SK-N-SH (cell line): ENCODE data around the gene EFS. TPM values are rescaled to one million over a fixed set of nuclear protein-coding genes. Genes with fewer than 3 reads are reported as not detected.

ENCODE experiments used
- CTCF ChIA-PET: fragments of 300-600, 350-600 bp; formaldehyde crosslinking; extraction: SDS; loops from one replicate; lab custom pipeline; 2021; lab: Yijun Ruan, JAX
- POLR2A ChIA-PET: fragments of 350-600 bp; sonication (Branson Sonifier 250); formaldehyde crosslinking; extraction: SDS; loops from one replicate; lab custom pipeline; 2020; ENCODE audit warnings: antibody characterized with exemption, inconsistent platforms; lab: Yijun Ruan, JAX
- DNase-seq: peaks from one replicate; pipeline ENCODE4 v3.0.0; 2012
- H2AFZ ChIP-seq: fragments of 200-600 bp; sonication (generic); 2 replicates; pipeline ENCODE4 v1.8.1; 2016; ENCODE audit warnings: antibody characterized with exemption, mild to moderate bottlenecking, low read depth
- H3F3A ChIP-seq: fragments of 200-600 bp; sonication (generic); replicated peaks from 2 replicates; pipeline ENCODE3; 2016; ENCODE audit warnings: antibody characterized with exemption, mild to moderate bottlenecking; ENCODE audit not compliant: insufficient read depth
- H3K27ac ChIP-seq, 2 experiments: fragments of 200-500 bp in 1 of 2; fragments of 200-600 bp in 1 of 2; sonication (Bioruptor generic) in 1 of 2; sonication (generic), shearing (Covaris generic) in 1 of 2; 2 replicates each; pipeline versions ENCODE4 v1.5.1 to v1.6.1; 2014 to 2016; ENCODE audit warnings: low read depth in 2 of 2, inconsistent platforms in 1 of 2, low read length in 1 of 2, mild to moderate bottlenecking in 1 of 2, mixed read lengths in 1 of 2
- H3K27me3 ChIP-seq: fragments of 200-600 bp; sonication (generic), shearing (Covaris generic); 2 replicates; pipeline ENCODE4 v1.6.1; 2016; ENCODE audit warnings: mixed run types; ENCODE audit not compliant: insufficient read depth
- H3K36me3 ChIP-seq, 2 experiments: fragments of 200-500 bp in 1 of 2; fragments of 200-600 bp in 1 of 2; sonication (Bioruptor generic) in 1 of 2; sonication (generic) in 1 of 2; replicated peaks in 1 of 2; 2 replicates each; pipeline versions ENCODE3 to v1.5.1; 2014 to 2016; ENCODE audit warnings: low read length in 1 of 2, mild to moderate bottlenecking in 1 of 2; ENCODE audit not compliant: insufficient read depth in 2 of 2, control insufficient read depth in 1 of 2
- H3K4me1 ChIP-seq, 2 experiments: fragments of 200-500 bp in 1 of 2; fragments of 200-600 bp in 1 of 2; sonication (Bioruptor generic) in 1 of 2; sonication (generic), shearing (Covaris generic) in 1 of 2; 2 replicates each; pipeline versions ENCODE4 v1.5.1 to v1.6.1; 2014 to 2016; ENCODE audit warnings: low read depth in 1 of 2, low read length in 1 of 2, mixed run types in 1 of 2; ENCODE audit not compliant: insufficient read depth in 2 of 2, control insufficient read depth in 1 of 2
- H3K4me2 ChIP-seq: fragments of 200-600 bp; sonication (generic), shearing (Covaris generic); 2 replicates; pipeline ENCODE4 v1.6.1; 2017; ENCODE audit warnings: mixed run types
- H3K4me3 ChIP-seq, 2 experiments: fragments of 200-500 bp in 1 of 2; fragments of 200-600 bp in 1 of 2; sonication (Bioruptor generic) in 1 of 2; sonication (generic), shearing (Covaris generic) in 1 of 2; 2 replicates each; pipeline versions ENCODE4 v1.5.1 to v1.8.1; 2014 to 2016; ENCODE audit warnings: low read depth in 2 of 2, inconsistent platforms in 1 of 2, low read length in 1 of 2, mild to moderate bottlenecking in 1 of 2, mixed read lengths in 1 of 2, moderate library complexity in 1 of 2
- H3K79me2 ChIP-seq: fragments of 200-600 bp; sonication (generic); 2 replicates; pipeline ENCODE4 v1.8.1; 2017; ENCODE audit warnings: mild to moderate bottlenecking; ENCODE audit not compliant: insufficient read depth
- H3K9ac ChIP-seq: fragments of 200-600 bp; sonication (generic); 2 replicates; pipeline ENCODE4 v1.6.1; 2017; ENCODE audit warnings: mixed run types
- H3K9me2 ChIP-seq: fragments of 200-600 bp; sonication (generic); 2 replicates; pipeline ENCODE4 v1.6.1; 2017; ENCODE audit warnings: mixed run types
- H3K9me3 ChIP-seq: fragments of 200-600 bp; sonication (generic); 2 replicates; pipeline ENCODE4 v1.6.1; 2017; ENCODE audit warnings: mixed run types, mild to moderate bottlenecking, moderate library complexity
- H4K20me1 ChIP-seq: fragments of 200-600 bp; sonication (generic); 2 replicates; pipeline ENCODE4 v1.6.1; 2017; ENCODE audit warnings: mild to moderate bottlenecking, mixed run types; ENCODE audit not compliant: insufficient read depth
- EP300 ChIP-seq, 2 experiments: IDR thresholded peaks; 2 replicates each; pipeline versions ENCODE4 v1.4.0 to v1.6.1; 2012; ENCODE audit warnings: borderline replicate concordance in 1 of 2, low read depth in 1 of 2, low read length in 1 of 2
- FOSL2 ChIP-seq: IDR thresholded peaks from 2 replicates; pipeline ENCODE4 v1.4.0; 2012; ENCODE audit warnings: low read depth, mild to moderate bottlenecking, moderate library complexity, borderline replicate concordance
- JUND ChIP-seq: IDR thresholded peaks from 2 replicates; pipeline ENCODE4 v1.4.0; 2012
- MXI1 ChIP-seq: IDR thresholded peaks from 2 replicates; pipeline ENCODE4 v1.6.1; 2012; ENCODE audit warnings: mild to moderate bottlenecking, low read depth, low read length, improper control_type of control experiment
- POLR2AphosphoS5 ChIP-seq: IDR thresholded peaks from 2 replicates; pipeline ENCODE4 v1.6.1; 2012; ENCODE audit warnings: low read depth, low read length
- RFX5 ChIP-seq: IDR thresholded peaks from 2 replicates; pipeline ENCODE4 v1.6.1; 2012; ENCODE audit warnings: mild to moderate bottlenecking, improper control_type of control experiment, low read length
- RXRA ChIP-seq: IDR thresholded peaks from 2 replicates; pipeline ENCODE4 v1.4.0; 2012; ENCODE audit warnings: low read depth, mild to moderate bottlenecking, borderline replicate concordance
- SMC3 ChIP-seq: IDR thresholded peaks from 2 replicates; pipeline ENCODE4 v1.6.1; 2012; ENCODE audit warnings: low read depth, low read length, improper control_type of control experiment
- TAF1 ChIP-seq: IDR thresholded peaks from 2 replicates; pipeline ENCODE4 v1.6.1; 2012; ENCODE audit warnings: low read depth, mild to moderate bottlenecking, low read length, moderate library complexity, borderline replicate concordance
- WGBS: methylation state at CpG from one replicate; pipeline ENCODE4 v1.1.6; 2017; ENCODE audit warnings: low lambda C conversion rate; 5-methylcytosine and 5-hydroxymethylcytosine counted together
- polyA plus RNA-seq, 3 experiments: library from polyadenylated mRNA; depleted of rRNA; stranded (reverse); fragments of >200 nt; gene quantifications; 2 replicates each; pipeline ENCODE4 v1.2.3, GENCODE V29; 2012
- TF ChIP-seq, protein P1 (sequence below): fragments of 150-350 bp; IDR thresholded peaks from 2 replicates; pipeline ENCODE4 v1.6.1; 2016; ENCODE audit warnings: mild to moderate bottlenecking, low read depth, low read length
- TF ChIP-seq, protein P2 (sequence below): fragments of 200-600 bp; sonication (generic); IDR thresholded peaks from 2 replicates; pipeline ENCODE4 v1.6.1; 2017; ENCODE audit warnings: antibody characterized with exemption, mild to moderate bottlenecking, moderate library complexity
- TF ChIP-seq, protein P3 (sequence below): IDR thresholded peaks from 2 replicates; pipeline ENCODE4 v1.4.0; 2012; ENCODE audit warnings: low read depth, borderline replicate concordance
- TF ChIP-seq, protein P4 (sequence below): IDR thresholded peaks from 2 replicates; pipeline ENCODE4 v1.6.1; 2012; ENCODE audit warnings: mild to moderate bottlenecking, low read depth, low read length, moderate library complexity

Gene EFS
- polyA plus RNA-seq, 1 of the 3 experiments (the other 2 are of a cell fraction) = 4.4 TPM

DNA sequence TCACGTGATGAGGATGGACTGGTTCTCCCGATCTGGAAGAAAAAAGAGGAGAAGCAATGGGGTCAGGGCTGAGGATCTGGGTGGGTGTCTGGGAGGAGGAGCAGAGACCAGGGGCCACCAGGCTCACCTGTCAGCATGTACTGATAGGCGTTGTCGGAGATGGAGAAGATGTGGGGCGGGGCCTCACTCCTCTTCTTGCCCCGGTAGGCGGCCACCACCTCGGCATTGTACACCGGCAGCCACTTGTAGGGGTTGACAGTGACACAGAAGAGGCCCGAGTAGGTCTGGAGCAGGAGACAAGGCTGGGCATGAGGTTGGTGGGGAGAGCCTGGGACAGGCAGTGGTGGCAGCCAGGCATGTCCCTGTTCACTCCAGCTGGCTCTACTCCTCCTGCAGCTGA, 40.1 kb upstream of the EFS start:
- peaks cover 35% of the 10 kb centered on the region for H3K27me3 ChIP-seq
- ChIA-PET POLR2A (interaction anchor here (0.6 kb wide), 1 partner anchor 19 kb away, joined by 3 read pairs; no protein-coding TSS in a partner anchor), CTCF (interaction anchor here (2.9 kb wide), 1 partner anchor 25 kb away, joined by 8 read pairs; no protein-coding TSS in a partner anchor)
- no peak overlapping the region for H3K27ac ChIP-seq
- 19% methylated on average over 10 of the region's 10 CpGs for WGBS
- no peak overlapping the region for H3K4me3 ChIP-seq
- no peaks in the 10 kb centered on the region for H4K20me1 ChIP-seq
- no peak overlapping the region for H3K4me2 ChIP-seq
- no peak for TF ChIP-seq SMC3
- TF ChIP-seq RXRA = no peak
- TF ChIP-seq JUND = no peak
- TF ChIP-seq, protein P1, sequence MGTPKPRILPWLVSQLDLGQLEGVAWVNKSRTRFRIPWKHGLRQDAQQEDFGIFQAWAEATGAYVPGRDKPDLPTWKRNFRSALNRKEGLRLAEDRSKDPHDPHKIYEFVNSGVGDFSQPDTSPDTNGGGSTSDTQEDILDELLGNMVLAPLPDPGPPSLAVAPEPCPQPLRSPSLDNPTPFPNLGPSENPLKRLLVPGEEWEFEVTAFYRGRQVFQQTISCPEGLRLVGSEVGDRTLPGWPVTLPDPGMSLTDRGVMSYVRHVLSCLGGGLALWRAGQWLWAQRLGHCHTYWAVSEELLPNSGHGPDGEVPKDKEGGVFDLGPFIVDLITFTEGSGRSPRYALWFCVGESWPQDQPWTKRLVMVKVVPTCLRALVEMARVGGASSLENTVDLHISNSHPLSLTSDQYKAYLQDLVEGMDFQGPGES = no peak
- TF ChIP-seq, protein P2, sequence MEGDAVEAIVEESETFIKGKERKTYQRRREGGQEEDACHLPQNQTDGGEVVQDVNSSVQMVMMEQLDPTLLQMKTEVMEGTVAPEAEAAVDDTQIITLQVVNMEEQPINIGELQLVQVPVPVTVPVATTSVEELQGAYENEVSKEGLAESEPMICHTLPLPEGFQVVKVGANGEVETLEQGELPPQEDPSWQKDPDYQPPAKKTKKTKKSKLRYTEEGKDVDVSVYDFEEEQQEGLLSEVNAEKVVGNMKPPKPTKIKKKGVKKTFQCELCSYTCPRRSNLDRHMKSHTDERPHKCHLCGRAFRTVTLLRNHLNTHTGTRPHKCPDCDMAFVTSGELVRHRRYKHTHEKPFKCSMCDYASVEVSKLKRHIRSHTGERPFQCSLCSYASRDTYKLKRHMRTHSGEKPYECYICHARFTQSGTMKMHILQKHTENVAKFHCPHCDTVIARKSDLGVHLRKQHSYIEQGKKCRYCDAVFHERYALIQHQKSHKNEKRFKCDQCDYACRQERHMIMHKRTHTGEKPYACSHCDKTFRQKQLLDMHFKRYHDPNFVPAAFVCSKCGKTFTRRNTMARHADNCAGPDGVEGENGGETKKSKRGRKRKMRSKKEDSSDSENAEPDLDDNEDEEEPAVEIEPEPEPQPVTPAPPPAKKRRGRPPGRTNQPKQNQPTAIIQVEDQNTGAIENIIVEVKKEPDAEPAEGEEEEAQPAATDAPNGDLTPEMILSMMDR = no peak
- TF ChIP-seq, protein P3, sequence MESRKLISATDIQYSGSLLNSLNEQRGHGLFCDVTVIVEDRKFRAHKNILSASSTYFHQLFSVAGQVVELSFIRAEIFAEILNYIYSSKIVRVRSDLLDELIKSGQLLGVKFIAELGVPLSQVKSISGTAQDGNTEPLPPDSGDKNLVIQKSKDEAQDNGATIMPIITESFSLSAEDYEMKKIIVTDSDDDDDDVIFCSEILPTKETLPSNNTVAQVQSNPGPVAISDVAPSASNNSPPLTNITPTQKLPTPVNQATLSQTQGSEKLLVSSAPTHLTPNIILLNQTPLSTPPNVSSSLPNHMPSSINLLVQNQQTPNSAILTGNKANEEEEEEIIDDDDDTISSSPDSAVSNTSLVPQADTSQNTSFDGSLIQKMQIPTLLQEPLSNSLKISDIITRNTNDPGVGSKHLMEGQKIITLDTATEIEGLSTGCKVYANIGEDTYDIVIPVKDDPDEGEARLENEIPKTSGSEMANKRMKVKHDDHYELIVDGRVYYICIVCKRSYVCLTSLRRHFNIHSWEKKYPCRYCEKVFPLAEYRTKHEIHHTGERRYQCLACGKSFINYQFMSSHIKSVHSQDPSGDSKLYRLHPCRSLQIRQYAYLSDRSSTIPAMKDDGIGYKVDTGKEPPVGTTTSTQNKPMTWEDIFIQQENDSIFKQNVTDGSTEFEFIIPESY = no peak
- TF ChIP-seq TAF1 = no peak
- TF ChIP-seq MXI1 = no peak
- TF ChIP-seq EP300 (IDR thresholded peaks at IDR 0.05; ENCODE audit: borderline replicate concordance in 1 of 2, low read depth in 1 of 2, low read length in 1 of 2) = no peak
- TF ChIP-seq, protein P4, sequence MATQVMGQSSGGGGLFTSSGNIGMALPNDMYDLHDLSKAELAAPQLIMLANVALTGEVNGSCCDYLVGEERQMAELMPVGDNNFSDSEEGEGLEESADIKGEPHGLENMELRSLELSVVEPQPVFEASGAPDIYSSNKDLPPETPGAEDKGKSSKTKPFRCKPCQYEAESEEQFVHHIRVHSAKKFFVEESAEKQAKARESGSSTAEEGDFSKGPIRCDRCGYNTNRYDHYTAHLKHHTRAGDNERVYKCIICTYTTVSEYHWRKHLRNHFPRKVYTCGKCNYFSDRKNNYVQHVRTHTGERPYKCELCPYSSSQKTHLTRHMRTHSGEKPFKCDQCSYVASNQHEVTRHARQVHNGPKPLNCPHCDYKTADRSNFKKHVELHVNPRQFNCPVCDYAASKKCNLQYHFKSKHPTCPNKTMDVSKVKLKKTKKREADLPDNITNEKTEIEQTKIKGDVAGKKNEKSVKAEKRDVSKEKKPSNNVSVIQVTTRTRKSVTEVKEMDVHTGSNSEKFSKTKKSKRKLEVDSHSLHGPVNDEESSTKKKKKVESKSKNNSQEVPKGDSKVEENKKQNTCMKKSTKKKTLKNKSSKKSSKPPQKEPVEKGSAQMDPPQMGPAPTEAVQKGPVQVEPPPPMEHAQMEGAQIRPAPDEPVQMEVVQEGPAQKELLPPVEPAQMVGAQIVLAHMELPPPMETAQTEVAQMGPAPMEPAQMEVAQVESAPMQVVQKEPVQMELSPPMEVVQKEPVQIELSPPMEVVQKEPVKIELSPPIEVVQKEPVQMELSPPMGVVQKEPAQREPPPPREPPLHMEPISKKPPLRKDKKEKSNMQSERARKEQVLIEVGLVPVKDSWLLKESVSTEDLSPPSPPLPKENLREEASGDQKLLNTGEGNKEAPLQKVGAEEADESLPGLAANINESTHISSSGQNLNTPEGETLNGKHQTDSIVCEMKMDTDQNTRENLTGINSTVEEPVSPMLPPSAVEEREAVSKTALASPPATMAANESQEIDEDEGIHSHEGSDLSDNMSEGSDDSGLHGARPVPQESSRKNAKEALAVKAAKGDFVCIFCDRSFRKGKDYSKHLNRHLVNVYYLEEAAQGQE = no peak
- TF ChIP-seq POLR2AphosphoS5 = no peak
- no peak for TF ChIP-seq FOSL2
- TF ChIP-seq RFX5 = no peak
- no peaks in the 10 kb centered on the region for H3K36me3 ChIP-seq
- H2AFZ ChIP-seq = no peak overlapping the region
- H3K9me2 ChIP-seq = no peaks in the 10 kb centered on the region
- no peak overlapping the region for H3K9ac ChIP-seq
- H3K9me3 ChIP-seq = no peaks in the 10 kb centered on the region
- no peaks in the 10 kb centered on the region for H3F3A ChIP-seq
- peaks cover 0 to 8% of the 10 kb centered on the region in 2 experiments; a peak in 1 of 4 replicates for H3K4me1 ChIP-seq
- H3K79me2 ChIP-seq = no peaks in the 10 kb centered on the region
- no peak for DNase-seq
